Esophagus squamous epithelium (tissue), 4 donors: ENCODE measurements around the gene NHERF1.

Experiments
- POLR2A ChIP-seq, 4 donors: fragments of 450-650 bp; IDR thresholded peaks; one replicate each; pipeline ENCODE4 v1.6.1; 2017; ENCODE audit warnings: antibody characterized with exemption in 4 of 4, mild to moderate bottlenecking in 4 of 4, moderate library complexity in 3 of 4
- TF ChIP-seq, protein P1 (sequence below), 6 experiments: fragments of 450-650 bp in 4 of 6; fragments of 200-600 bp in 2 of 6; sonication (generic) in 2 of 6; IDR thresholded peaks; one replicate each; pipeline ENCODE4 v1.5.1; 2016 to 2019; ENCODE audit warnings: antibody characterized with exemption in 6 of 6, mild to moderate bottlenecking in 4 of 6, moderate library complexity in 4 of 6

DNA sequence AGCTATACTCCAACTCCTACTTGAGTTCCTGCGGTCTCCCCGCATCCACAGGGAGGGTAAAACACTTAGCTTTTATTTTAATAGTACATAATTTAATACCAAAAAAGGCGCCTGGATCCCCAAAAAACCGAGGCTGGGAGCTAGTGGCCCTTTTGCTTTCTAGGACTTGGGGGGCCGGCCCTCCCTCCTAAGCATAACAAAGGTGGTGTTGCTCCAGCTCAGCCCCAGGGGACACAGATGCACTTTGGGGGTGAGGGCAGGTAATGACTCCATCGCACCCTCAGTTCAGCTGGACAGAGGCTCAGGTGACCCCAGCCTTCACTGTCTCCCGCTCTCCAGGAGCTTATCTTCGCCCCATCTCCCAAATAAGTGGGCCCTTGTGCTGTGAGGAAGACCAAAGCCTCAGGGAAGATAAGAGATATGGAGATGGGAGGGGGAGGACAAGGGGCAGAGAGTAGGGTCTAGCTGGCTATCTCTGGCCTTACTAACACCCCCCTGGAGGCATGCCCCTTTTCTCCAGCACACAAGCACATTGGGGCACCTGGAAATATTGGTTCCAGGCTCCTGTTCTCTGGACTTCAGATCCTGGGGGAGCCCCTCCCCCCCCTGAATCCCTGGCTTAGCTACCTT, 2.8 kb upstream of the NHERF1 start:
- TF ChIP-seq, protein P1, sequence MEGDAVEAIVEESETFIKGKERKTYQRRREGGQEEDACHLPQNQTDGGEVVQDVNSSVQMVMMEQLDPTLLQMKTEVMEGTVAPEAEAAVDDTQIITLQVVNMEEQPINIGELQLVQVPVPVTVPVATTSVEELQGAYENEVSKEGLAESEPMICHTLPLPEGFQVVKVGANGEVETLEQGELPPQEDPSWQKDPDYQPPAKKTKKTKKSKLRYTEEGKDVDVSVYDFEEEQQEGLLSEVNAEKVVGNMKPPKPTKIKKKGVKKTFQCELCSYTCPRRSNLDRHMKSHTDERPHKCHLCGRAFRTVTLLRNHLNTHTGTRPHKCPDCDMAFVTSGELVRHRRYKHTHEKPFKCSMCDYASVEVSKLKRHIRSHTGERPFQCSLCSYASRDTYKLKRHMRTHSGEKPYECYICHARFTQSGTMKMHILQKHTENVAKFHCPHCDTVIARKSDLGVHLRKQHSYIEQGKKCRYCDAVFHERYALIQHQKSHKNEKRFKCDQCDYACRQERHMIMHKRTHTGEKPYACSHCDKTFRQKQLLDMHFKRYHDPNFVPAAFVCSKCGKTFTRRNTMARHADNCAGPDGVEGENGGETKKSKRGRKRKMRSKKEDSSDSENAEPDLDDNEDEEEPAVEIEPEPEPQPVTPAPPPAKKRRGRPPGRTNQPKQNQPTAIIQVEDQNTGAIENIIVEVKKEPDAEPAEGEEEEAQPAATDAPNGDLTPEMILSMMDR (IDR thresholded peaks at IDR 0.05), result no peak
- TF ChIP-seq POLR2A (IDR thresholded peaks at IDR 0.05), result no peak
